Epithelial cell of esophagus (primary cell): ENCODE measurements around the gene SLC6A6.
A peak's percentile ranks its signal among the peaks of the same experiment; 100 is the strongest.
"Not testable (repeated sequence)": the region's sequence is repeated elsewhere in the genome, so short reads cannot be mapped to it uniquely, and the experiment has no call there.

Experiments used
- DNase-seq: peaks from one replicate; pipeline ENCODE4 v3.0.0; 2010; ENCODE audit warnings: low read depth
- H3K4me3 ChIP-seq: 2 replicates; pipeline ENCODE4 v1.5.1; 2011; ENCODE audit warnings: mild to moderate bottlenecking, low read length, control low read depth
- TF ChIP-seq, protein P1 (sequence below): IDR thresholded peaks from 2 replicates; pipeline ENCODE4 v1.5.1; 2011; ENCODE audit warnings: low read depth, mild to moderate bottlenecking, low read length, control low read depth, inconsistent platforms; ENCODE audit not compliant: insufficient read depth; ENCODE audit errors: missing control alignments

SLC6A6 gene

GRCh38 chr3:14513566-14514322 lies 111.3 kb downstream of the SLC6A6 start:
- no peak overlapping the region for H3K4me3 ChIP-seq
- TF ChIP-seq, protein P1, sequence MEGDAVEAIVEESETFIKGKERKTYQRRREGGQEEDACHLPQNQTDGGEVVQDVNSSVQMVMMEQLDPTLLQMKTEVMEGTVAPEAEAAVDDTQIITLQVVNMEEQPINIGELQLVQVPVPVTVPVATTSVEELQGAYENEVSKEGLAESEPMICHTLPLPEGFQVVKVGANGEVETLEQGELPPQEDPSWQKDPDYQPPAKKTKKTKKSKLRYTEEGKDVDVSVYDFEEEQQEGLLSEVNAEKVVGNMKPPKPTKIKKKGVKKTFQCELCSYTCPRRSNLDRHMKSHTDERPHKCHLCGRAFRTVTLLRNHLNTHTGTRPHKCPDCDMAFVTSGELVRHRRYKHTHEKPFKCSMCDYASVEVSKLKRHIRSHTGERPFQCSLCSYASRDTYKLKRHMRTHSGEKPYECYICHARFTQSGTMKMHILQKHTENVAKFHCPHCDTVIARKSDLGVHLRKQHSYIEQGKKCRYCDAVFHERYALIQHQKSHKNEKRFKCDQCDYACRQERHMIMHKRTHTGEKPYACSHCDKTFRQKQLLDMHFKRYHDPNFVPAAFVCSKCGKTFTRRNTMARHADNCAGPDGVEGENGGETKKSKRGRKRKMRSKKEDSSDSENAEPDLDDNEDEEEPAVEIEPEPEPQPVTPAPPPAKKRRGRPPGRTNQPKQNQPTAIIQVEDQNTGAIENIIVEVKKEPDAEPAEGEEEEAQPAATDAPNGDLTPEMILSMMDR = no peak
- no peak for DNase-seq

GRCh38 chr3:14514323-14514720 lies 111.9 kb downstream of the SLC6A6 start:
- peak; percentile 9 for DNase-seq
- no peak overlapping the region for H3K4me3 ChIP-seq
- TF ChIP-seq, protein P1 = no peak

GRCh38 chr3:14515526-14515925 lies 113.1 kb downstream of the SLC6A6 start:
- not testable (repeated sequence) for H3K4me3 ChIP-seq

DNA sequence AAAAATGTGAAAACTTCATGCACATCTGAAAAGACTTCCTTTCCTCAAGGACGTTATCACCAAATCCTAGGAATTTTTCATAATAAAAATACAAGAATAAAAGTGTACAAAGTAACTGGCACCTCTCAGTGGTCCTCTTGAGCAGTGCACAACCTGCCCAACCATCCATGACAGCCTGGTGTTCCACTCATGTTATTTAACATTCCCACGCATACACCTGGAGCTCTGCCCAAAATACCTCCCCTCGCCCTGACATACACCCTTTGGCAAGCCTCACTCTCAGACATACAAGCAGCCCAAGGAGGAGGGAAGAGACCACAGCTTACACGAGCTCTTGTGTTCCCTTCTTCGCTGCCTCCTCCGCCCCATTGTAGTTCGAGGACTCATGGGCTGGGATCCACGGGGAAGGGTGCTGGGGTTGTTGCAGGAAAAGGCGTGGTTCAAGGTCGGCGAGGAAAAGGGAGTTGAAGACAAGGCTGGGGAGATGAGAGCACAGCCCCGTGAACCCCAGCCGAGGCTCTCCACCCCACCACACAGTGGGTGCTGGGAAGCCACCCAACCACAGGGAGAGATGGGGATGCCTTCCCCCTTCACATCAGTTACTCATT lies 114.4 kb downstream of the SLC6A6 start:
- DNase-seq = no peak
- TF ChIP-seq, protein P1 = no peak

More at GRCh38 chr3:14515526-14515925, 113.1 kb downstream of the SLC6A6 start:
- not testable (repeated sequence) for DNase-seq

GRCh38 chr3:14517601-14518431 lies 115.4 kb downstream of the SLC6A6 start:
- DNase-seq = no peak
- no peak overlapping the region for H3K4me3 ChIP-seq
- TF ChIP-seq, protein P1 = no peak

More for the DNA sequence above, 114.4 kb downstream of the SLC6A6 start:
- no peak overlapping the region for H3K4me3 ChIP-seq

DNA sequence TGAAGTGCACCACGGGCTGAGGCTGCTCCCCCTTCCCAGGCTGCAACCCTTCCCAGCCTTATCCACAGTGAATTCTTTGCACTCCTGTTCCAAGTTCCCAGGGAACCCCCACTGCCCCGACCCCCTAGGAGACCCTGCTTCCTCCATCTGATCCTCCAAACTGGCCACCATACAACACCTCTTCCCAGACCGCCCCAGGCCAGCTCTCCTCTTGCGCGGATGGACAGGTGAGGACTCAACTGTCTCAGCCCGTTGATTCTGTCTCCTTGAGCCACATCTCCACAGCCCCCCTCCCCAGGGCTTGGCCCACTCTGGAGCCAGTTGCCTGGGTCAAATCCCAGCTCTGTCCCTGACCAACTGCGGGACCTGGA lies 116.0 kb downstream of the SLC6A6 start:
- no peak overlapping the region for H3K4me3 ChIP-seq
- TF ChIP-seq, protein P1 = no peak
- no peak for DNase-seq

DNA sequence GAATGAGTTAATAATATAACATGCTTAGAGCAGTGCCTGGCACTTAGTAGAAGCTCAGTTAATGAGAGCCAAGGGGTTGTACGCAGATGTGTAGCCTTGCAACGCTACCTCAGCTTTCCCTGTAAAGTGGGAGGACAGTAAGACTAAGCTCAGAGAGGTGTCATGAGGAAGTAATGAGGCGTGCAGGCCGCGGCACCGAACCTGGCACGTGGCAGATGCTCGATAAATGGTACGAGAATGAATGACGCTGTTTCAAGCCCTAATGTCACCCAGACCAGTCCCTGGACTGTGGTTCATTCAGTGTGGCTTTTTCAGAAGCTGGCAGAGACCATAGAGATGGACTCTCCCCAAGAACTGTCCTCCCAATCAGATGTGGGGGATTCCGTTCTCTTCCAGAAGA lies 116.5 kb downstream of the SLC6A6 start:
- TF ChIP-seq, protein P1 = no peak
- no peak overlapping the region for H3K4me3 ChIP-seq
- DNase-seq = no peak
